ENCODE measurements around the gene CHRNA7.

CHRNA7 gene

GRCh38 chr15:32029862-32030781 is at the start of gene CHRNA7:
TSS of gene CHRNA7 (plus strand) at chr15:32030515. CDS start at chr15:32030595, 80 bp downstream.
- peak; percentile 59 to 78 for DNase-seq

GRCh38 chr15:31985607-31986006 is 44.7 kb upstream of the CHRNA7 start:
- no peak for DNase-seq

DNA sequence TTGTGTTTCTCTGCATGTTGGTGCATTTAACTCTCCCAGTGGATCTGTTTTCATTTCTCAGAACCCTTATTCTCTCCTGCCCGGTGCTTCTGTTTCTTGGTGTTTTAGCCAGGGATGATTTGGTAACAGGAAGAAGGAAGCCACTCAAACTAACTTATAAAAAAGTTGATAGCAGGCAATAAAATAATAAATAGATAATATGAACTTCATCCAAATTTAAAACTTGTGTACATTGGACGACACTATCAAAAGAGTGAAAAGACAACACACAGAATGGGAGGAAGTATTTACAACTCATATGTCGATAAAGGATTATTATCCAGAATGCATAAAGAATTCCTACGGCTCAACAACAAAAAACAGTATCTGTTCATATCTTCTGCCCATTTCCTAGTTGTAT is 37.3 kb upstream of the CHRNA7 start:
- DNase-seq, result no peak

GRCh38 chr15:31997711-31998110 is 32.6 kb upstream of the CHRNA7 start:
- no peak for DNase-seq

DNA sequence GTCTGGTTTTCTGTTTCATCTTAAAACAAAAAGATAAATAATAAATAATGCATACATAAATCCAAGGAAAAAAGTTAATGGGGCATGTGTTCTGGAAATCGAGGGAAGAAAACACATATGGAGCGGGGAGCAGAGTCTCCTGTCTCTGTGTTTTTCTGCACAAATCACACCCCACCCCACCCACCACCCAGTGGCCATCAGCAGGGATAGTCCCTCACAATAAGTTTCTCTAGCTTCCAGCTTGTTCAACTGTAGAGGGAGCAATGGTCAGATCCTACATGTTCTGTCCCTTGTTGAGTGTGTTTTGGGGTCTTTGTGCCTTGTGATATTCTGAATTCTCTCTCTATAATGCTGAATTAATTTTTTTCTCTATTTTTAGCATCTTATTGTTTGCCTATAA is 26.8 kb upstream of the CHRNA7 start:
- no peak for DNase-seq

- DNase-seq, result no peak
Measured at GRCh38 chr15:32004249-32004648, 26.1 kb upstream of the CHRNA7 start.

DNA sequence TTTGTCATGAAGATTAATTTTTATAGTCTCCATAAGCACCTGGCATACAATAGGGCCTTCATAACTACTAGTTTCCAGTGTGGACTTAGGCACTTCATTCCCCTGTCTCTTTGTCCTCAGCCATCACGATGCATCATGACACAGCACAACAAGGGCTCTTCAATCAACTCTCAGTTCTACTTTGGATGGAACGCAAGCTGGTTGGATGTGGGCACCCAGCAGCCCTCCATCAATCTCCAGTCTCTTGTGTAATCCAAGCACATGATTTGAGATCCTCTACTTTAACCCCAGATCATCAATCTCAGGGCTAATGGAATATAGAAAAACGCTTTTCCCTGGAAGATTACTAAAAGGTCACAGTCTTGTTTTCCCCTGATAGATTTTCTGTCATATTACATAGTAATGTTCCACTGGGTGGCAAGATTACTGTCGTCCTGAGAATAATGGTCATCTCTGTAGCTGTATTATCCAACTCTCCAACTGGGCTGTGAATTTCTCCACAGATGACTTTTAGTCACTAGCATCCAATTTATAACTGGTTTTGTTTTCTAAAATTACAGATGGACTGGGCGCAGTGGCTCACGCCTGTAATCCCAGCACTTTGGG is 22.9 kb upstream of the CHRNA7 start:
- peak in 1 of 2 experiments; percentile 13 for DNase-seq

- no peak for DNase-seq
Measured at GRCh38 chr15:32014953-32015352, 15.4 kb upstream of the CHRNA7 start.

DNA sequence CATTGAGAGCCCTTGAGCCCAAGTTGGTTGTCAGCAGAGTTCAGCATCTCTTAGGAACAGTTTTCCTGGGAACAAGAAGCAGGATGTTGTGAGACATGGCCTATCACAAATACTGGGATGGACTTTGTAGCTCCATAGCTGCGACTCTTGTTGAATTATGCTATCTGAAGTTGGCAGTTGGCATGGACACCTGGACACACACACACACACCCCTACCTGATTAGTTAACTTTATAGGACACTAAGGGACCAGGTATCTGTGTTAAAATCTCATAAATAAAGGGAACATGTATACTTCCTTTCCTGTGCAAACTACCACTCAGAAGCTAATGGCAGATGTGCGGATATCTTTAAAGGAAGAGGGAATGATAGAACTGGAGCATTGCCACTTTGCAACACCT is 10.2 kb upstream of the CHRNA7 start:
- no peak for DNase-seq

- DNase-seq, result no peak
Measured at GRCh38 chr15:32028921-32029320, 1.4 kb upstream of the CHRNA7 start.

DNA sequence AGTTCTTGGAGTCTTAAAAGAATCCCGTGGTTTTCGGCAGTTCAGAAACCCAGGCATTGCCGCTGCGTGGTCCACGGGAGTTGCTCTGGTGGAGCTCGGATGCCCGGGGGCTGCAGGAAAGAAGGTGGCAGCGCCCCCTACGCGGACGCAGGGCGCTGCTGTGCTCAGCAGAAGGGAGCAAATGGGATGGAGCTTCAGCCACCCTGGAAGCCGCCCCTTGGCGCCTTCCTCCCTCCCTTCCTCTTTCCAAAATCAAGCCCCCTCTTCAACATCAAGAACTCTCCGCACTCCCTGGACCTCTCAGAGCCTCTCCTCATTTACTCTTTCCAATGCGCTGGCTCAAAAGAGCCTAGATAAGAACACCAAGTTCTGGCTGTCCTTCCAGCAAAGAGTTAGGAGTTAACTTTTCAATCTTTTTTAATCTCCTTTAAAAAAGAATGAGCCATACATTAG is 880 bp upstream of the CHRNA7 start:
- peak; percentile 22 to 44 for DNase-seq

DNA sequence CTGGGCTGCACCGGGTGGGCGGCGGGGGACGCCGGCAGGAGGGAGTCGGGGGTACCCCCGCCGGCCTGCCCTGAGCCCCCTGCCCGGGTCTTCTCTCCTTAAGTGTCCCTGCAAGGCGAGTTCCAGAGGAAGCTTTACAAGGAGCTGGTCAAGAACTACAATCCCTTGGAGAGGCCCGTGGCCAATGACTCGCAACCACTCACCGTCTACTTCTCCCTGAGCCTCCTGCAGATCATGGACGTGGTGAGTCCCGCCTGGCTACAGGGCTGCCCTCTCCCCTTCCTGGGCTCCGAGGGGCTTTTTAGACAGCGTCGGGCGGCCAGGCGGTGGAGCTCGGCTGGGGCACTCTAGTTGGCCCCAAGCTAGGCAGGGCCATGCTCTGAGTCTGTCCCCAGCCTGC is 480 bp downstream of the CHRNA7 start:
- DNase-seq, result no peak

DNA sequence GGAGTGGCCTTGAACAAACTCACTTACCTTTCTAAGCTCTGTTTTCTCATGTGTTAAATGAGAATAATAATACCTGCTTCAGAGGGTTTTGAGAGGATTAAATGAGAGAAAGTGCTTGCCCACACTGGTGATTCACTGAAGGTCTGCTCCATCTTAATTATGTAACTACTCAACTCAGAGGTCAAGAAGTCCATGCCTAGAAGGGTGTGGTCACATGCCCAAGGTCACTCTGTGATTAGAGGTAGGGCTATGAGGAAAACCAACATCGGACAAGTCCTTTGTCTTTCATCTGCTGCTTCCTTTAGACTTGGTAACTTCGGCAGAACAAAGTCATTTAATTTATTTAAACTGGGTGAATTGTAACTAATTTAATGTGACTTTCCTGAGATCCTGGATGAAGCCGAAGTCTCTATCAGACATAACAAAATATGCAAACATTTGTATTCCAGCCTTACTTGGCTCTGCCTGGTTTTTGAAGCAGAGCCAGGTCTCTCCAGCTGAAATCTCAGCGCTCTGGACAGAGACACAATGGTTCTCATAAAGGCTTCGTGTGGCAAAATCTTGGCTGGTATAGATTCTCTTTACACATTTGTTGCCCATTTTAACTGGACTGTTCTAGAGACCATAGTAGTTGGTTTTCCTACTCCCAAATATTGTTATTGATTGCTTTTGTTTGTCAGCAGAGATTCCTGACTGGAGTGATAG is 3.0 kb downstream of the CHRNA7 start:
- DNase-seq, result no peak

- DNase-seq, result no peak
Measured at GRCh38 chr15:32034106-32034505, 3.8 kb downstream of the CHRNA7 start.

GRCh38 chr15:32035285-32035684 is 5.0 kb downstream of the CHRNA7 start:
- no peak for DNase-seq

GRCh38 chr15:32036971-32037370 is 6.7 kb downstream of the CHRNA7 start:
- no peak for DNase-seq

DNA sequence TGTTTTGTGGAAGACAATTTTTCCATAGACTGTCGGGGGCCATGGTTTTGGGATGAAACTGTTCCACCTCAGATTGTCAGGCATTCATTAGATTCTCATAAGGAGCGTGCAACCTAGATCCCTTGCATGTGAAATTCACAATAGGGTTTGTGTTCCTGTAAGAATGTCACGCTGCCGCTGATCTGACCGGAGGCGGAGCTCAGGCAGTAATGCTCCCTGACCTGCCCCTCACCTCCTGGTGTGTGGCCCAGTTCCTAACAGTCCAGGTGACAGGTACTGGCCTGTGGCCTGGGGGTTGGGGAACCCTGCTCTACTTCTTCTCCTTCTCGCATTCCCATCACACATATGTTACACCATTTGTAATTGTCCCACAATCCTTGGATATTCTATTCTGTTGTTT is 11.0 kb downstream of the CHRNA7 start:
- DNase-seq, result no peak

DNA sequence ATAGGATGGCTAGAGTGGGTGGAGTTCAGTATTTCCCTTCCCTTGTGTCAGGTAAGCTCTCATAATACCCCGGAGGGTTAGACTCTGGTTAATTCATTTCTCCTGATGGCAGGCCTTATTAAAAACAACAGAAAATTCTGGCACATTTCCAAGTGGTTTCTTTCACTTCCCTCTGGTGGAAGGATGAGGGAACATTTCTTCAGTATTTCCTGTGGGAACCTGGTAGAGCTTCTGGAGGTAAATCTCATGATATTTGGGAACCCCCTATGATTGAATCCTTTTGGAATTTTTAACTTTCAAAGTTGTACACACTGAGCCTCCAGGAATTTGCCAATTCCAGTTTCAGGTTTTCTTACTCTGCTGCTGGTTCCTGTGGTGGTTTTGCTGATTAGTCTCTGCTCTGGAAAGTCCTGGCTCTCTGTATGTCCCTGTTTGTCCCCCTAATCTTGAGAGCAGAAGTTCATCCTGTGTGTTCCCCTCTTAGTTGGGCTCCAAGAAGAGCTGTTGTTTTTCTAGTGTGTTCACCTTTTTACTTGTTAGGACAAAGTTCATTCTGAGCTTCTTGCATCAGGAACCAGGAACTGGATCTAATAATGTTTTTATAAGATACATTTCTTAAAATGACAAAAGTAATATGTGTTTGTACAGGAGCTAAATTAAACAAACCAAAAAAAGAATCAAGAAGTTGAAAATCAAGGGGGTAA is 12.1 kb downstream of the CHRNA7 start:
- DNase-seq, result peak; percentile 11 to 39

GRCh38 chr15:32053719-32054118 is 23.4 kb downstream of the CHRNA7 start:
- DNase-seq, result peak; percentile 55 to 83

DNA sequence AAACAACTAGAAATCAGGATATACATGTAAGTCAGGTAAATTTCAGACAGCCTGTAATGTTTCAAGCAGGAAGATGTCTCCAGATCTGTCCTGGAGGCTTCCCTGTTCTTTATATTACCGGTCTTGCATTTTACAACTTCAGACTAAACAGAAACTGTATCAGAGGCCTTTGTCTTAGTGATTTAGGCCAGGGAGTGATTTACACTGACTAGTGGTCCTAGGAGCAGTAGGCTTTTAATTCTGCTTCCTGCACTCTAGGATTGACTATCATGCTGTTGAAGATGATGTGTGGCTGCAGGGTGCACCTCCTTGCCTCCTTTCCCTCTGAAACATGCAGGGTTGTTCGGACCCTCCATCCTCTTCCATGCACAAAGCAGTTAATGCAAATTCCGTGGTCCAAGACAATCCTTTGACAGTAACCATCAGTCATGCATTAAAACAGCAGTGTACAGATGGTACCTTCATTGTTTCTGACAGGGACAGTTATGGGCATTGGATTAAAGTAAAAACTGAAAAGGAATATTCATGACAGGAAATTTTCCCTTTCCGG is 27.6 kb downstream of the CHRNA7 start:
- DNase-seq, result no peak

DNA sequence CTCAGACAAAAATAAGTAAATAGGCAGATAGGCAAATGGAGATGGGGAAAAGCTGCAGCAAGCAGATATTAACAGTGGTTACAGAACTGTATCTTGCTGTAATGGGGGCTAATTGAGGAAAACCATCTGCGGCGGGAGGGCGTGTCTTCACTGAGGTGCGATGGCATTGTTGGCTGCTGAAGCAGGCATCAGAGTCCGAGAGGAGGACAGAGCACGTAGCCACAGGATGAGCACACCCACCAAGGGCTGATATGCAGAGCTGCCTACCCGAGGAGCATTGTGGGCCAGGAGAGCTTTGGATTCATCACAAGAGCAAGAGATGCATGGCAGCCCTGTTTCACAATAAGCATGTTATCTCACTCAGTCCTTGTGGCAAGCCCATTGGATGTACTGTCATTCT is 30.4 kb downstream of the CHRNA7 start:
- DNase-seq, result no peak

DNA sequence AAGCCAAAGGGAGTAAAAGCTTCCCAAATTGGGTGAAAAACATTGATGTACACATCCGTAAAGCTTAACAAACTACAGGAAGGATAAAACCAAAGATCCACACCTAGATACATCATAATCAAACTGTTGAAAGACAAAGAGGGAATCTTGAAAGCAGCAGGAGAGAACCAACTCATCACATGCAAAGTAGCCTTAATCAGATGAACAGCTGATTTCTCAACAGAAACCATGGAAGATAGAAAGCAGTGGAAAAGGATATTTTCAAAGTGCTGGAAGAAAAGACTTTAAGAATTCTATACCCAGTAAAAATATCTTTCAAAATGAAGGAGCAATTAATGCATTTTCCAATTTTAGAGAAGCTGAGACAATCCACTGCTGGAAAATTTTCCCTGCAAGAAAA is 36.8 kb downstream of the CHRNA7 start:
- no peak for DNase-seq
